NK-92 treated with Interleukin-12 subunit alpha and Interleukin-12 subunit beta, amount 100 ng/mL, for 24 hours (cell line): Measurements from ENCODE around the gene ZBTB18.

Experiments
- DNase-seq: peaks from one replicate; lab custom pipeline; 2025; lab: John Stamatoyannopoulos, UW

ZBTB18 gene

DNA sequence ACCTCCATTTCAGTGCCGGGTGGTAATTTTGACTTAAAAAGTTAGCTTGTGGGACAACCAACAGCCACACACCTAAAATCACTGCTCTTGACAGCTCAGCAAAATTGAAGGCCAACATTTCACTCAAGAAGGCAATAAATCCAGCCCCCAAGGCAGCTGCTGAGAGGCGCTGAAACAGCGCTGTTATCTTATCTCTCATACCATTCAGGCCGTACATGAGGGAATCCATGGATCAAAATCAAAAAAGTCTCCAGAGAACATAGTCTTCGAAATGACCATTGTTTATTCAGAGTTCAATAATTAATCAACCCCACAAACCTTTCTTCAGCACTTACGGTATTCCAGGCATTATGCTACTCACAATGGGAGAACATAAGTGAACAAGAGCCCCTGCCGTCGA, 38.5 kb downstream of the ZBTB18 start:
- no peak for DNase-seq

DNA sequence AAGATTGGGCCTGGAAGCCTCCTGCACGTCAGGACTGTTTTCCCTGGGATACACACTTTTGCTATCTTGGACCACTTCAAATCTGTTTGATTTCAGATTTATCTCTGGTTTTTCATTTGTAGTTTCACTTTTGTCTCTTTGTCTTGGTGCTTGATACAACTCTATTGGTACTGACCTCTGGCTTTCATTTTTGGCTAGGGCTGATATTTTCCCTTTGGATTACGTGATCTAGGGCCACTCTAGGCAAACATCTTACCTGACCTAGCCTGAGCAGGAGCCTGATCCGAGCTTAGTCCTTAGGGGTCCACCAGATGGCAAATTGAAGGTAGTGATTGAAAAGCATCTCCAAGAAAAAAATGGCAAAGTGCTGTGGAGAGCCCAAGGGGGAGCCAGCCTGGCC, 39.6 kb downstream of the ZBTB18 start:
- DNase-seq: no peak

DNA sequence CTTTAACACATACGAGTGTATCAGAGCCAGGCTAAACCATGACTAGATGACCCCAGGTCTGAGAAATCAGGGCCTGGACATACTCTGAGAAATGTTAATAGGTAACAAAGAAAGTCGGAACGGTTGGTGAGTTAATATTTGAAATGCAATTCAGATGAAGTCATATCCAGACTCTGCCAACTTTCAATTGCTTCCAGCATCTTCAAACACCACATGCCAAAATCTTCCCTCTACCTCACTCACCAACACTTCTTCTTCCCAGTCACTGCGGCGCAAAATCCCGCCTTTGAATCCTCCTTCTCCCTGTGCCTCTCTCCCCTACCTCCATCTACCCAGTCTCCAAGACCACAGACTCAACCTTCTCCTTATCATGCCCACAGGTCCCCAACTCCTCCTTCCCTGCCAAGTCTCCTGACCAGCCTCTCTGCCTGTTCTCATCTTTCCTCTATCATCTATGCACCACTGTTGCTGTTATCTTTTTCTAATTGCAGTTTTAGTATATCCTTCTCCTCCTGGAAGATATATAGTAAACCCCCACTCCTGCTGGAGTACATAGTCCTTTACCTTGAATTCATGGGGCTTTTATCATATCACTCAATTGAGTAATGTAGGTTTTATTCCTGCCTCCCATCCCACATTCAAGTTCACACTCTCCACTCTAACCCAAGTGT, 41.3 kb downstream of the ZBTB18 start:
- DNase-seq: no peak

DNA sequence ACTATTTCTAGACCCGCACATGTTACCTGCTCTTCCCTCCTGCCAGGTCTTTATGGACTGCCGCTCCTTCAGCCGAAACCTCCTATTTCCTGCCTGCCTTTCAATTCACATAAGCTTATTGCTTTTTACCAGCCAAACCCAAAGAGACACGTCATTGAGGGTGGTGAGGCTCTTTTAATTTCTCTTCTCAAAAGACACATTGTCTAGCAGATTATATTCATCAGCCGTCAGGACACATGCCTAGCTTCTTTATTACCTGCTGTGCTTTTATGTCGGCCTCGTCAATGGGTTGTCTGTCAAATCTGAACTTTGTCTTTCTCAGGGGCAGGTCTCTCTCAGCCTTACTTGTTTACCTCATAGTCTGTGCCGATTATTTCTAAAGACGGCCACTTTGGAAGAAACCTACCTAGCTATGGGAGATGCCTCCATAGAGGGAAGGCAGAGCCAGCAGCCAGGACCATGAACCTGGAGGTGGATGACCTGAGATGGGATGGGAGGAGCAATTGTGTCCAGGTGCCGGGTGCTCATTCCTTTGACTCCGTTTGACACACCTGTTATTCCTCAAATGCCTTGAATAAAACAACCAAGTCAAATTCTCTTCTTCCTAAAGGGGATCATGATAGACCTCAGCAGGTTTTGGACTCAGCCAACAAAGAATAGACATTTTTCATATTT, 42.0 kb downstream of the ZBTB18 start:
- DNase-seq: no peak

DNA sequence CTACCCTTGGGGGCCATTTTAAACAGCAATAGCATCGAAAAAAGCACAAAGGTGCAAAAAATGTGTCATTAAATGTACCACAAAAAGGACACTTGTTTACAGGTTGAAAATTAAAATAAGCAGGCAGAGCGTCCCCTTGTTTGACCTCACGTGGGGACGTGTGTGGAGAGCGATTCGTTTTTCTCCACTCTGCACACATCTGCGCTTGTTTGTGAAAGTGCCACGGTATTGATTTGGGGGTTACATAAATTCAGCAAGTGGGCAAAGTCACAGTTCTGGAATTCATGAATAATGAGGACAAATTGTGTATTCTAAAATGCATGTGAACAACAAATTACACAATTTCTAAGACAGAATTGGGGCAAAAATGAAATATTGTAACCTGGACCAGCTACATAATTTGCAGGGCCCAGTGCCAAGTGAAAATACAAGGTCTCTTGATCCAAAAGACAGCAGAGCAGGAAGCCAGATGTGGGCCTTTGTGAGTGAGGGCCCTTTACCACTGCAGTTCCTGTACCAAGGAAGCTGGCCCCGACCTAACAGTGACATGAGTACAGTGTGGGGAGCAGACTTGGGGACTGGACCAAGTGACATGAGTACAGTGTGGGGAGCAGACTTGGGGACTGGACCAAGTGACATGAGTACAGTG, 43.9 kb downstream of the ZBTB18 start:
- no peak for DNase-seq

DNA sequence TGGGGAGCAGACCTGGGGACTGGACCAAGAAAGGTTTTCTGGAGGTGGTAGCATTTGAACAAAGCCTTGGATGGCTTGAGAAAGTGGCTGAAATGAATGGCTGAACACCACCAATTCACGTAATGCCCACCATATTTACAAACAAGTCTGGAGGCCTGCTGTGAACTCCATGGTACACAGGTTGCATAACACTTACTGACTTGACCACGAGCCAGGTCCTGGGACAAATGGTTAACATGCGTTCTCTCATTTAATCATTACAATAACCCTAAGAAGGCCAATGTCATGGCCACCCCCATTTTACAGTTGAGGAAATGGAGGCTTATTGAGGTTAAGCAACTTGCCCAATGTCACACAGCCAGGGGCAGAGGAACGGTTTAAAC, 44.4 kb downstream of the ZBTB18 start:
- no peak for DNase-seq

DNA sequence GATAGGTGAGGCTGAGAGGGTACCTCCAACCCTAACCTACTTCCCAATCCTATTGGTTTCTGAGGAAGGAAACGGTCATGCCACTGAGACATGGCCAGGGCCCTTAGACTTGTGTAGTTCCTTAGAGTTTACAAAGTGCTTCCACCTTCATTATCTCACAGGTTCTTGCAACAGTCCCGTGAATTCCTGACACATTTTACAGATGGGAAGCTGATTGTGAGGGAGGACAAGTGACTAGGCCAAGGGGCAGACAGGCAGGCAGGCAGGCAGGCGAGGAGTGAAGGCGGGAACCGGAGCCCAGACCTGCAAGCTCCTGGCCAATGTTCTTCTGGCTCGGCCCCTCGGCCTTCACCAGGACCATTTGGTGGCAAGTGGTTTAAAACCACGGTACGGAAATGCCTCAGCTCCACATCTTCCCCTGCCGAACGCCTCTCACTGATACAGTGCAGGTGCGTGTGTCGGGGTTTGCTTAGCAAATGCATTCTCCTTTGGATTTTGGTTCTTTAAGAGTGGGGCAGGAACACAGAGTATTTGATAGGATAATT, 45.1 kb downstream of the ZBTB18 start:
- no peak for DNase-seq

DNA sequence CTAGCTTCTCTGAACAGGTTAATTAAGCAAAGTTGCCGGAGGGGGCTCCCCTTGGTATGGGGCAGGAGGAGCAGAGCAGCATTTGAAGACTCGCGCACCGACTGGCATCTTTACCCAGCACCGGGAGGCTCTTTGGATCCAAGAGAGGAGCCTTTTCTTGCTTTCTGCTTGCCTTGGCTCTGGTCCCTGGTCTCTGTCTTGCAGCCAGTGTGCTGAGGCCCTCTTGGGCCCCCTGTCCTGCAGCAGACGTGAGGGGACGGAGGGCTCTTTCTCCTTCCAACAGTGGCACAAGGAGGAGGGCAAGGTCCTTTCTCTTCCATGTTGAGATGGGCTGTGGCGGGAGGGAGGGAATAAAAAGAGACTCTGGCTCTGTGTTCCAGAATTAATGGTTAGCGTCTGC, 45.6 kb downstream of the ZBTB18 start:
- DNase-seq: no peak

DNA sequence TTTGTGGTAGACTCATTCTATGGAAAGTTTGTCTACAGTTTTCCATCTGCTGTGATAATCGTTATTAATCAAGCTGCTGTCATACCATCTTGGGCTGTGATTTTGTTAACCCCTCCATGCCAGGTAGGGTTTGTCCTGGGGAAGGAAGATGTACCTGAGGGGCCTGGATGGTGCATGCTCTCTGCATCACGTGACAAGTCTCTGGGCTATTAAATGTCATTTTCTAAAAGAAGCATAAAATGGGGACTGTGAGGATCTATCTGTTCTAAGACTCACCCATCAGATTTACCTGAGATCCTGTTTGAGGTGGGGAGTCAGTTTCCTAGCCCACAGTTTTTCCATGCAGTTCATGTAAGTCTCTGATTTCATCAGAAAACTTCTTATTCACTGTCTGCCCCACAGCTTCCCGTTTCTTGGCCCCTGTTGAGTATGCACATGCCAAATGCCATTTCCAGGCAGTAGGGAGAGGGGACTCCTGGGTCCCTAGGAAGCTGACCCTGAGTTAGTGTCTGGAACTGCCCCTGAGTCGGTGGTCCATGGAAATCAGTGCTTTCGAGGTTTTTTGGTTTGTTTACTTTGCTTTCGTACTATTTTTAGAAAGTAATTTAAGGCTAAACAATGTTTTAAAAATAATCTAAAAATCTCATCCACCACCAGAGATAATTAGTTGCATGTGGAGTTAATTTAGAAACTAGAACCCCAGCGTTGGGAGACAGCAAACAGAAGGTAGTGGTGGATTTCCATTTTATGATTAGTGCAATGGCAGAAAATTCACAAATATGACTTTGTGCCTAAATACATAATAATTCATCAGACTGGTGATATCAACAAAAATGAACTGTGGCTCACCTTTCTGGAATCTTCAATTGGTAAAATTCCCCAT, 46.7 kb downstream of the ZBTB18 start:
- DNase-seq: no peak

DNA sequence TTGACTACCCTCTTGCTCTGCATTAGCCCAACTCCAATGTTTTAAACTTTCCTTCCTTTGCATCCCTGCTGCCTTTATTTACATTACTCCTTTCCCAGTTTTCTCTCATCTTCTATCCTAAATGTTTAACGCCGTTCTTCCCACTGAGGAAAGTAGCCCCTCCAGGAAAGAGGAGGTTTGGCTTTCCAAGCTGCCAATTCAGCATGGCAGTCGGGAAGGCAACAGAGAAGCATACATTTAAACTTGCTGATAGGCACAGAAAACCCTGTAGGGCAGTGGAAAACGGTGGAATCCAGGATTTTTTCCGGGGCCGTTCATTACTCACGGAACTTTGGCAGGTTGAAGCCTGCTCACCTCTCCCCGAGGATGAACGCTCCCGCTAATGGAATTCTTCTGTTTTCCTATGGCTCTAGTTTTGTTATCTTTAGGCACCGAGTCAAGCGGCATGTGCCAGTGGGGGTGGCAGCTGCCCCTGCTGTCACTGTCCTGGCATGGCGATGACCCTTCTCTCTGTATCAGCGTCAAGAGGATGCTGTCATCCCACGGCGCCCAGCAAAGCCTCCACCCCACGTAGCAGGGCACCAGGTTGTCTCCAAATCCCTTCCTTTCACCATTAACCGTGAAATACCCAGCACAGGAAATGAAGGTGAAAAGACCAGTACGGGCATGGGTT, 48.3 kb downstream of the ZBTB18 start:
- DNase-seq: no peak

DNA sequence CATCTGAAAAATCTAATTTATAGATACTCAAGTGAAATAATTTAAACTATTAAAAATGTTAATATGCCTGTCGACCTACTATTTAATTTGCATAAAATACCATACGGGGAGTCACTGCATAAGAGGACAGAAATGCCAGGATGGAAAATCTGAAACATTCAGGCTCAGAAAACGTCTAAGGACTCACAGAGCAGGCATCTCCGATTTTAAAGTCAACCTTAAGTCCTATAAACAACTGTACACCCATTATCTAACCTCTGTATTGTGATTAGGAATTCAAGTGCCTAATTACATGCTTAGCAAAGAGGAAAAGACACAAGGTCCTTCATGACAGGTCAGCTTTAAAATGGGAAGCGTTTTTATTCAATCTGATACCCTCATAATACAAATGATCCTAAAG, 49.2 kb downstream of the ZBTB18 start:
- no peak for DNase-seq

DNA sequence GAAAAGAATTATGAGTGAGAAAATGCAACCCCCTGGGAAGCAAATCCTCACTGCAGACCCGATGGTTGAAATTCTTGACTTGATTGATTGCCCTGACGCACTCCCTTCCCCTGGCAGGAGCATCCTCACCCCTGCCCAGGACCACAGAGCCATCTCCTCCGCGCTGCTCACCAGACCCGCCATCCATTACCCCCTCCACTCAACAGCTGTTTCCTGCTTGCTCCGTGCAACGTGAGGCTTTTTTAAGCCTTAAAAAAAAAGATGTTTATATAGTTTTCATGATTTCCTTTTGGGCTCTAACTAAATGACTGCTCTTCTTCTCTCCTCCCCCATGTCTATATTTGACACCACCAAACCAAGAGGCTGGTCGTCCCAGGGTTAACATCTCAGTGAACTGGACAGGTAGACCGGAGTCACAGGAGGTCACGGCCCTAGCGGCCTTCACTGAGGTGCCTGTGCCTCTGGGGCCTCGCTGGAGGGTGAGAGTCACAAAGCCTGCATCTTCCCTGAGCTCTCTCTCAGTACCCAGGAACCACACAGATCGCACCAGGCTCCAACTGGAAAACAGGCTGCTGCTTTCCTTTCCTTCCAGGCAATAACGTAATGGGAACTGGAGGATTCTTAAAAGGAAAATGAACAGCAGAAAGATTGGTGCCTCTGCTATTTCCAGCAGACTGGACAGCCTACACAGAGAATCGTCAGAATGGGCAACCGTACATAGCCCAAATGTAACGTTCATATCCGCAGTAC, 49.8 kb downstream of the ZBTB18 start:
- no peak for DNase-seq

DNA sequence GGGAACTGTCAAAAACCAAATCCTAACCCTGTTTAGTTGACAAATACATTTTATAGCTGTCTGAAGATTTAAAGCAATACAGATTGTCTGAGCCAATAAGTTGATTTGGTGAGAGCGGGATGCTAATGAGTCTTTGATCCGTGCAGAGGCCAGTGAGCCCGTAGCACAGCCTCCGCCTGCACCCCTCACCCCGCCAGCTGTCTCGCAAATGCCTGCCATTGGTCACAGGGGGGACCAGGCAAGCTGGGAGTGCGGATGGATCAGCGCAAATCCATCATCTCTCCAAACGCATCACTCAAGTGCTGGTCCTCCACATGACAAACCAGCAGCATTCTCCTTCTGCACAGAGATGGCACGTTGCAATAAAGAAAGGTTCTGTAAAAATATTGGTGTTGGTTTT, 51.0 kb downstream of the ZBTB18 start:
- DNase-seq: no peak

DNA sequence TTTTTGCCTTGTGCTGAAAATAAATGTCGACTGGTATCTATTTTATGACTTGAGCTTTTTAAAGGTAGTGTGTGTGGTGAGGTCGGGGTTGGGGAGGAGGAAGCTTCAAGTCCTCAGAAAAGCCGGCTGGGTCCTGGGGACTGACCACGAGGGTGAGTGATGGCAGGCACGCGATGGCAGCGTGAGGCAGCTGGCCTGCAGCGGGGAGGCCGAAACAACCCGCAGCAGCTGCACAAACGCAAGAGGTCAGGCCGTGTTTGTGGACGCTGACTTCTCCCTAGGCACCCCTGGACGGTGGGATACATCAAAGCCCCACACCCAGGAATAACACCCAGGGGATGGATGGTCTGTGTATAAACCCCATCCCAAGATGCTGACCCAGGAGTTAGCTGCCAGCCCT, 51.4 kb downstream of the ZBTB18 start:
- no peak for DNase-seq

DNA sequence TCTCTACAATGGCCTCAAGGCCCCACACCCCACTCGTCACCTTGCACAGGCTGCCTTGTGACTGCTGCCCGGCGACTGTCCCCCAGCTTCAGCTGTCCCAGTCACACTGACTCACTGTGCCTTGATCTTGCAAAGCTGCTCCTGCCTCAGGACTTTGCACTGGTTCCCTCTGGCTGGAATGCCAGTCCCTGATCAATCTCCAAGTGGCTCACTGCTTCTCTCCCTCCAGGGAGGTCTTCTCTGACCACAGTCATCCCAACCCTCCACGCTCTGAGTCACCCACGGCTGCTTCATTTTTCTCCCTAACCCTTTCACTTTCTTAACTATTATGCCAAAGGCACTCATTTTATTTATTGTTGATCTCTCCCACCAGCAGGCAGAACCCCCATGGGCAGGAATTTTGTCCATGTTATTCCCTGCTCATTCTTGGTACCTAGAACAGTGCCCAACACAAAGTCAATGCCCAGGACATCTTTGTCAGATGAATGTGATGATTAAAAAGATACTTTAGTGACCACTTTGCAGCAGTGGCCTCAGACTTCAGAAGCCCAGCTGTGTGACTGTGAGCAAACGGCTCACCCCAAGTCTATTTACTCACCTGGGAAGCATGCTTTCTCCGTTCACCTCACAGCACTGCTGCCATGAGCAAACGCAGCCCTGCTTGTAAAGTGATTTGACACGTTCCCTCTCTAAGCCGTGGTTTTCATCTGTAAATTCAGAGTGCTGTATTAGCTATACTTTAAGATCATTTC, 53.4 kb downstream of the ZBTB18 start:
- DNase-seq: no peak

DNA sequence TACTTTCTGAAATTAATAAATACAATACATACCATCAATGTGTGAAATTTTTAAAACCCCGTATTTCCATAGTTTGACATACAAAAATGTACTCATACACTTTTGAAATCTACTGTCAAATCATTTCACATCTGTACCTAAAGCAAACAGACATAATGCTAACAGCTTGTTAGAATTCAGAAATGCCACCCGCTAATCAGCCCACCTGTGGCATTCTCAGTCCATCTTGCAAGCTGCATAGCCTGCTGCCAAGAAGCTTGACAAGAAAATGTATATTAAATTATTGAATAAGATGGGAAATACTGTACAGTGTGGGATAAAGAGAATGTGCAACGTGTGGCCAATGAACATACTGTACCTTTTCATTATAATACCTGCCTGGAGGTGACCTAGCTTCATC, 55.1 kb downstream of the ZBTB18 start:
- no peak for DNase-seq
